ENCODE data around the gene NTSR1.
A peak's percentile ranks its signal among the peaks of the same experiment; 100 is the strongest.

NTSR1 gene

GRCh38 chr20:62670156-62670555, 38.5 kb upstream of the NTSR1 start:
- DNase-seq (ENCODE audit: low read depth in 1 of 2, low spot score in 1 of 2): no peak
- no peaks in the 10 kb centered on the region for H3K27me3 ChIP-seq (ENCODE audit: insufficient read depth, poor library complexity, severe bottlenecking)
- no peak overlapping the region for H3K27ac ChIP-seq (replicated peaks)
- no peak for TF ChIP-seq SPI1 (IDR thresholded peaks at IDR 0.05; ENCODE audit: borderline replicate concordance, low read depth)
- TF ChIP-seq CTCF (IDR thresholded peaks at IDR 0.05; ENCODE audit: insufficient read depth, low read length): no peak
- no peak for TF ChIP-seq REST (IDR thresholded peaks at IDR 0.05; ENCODE audit: insufficient replicate concordance, low read depth)
- no peak for TF ChIP-seq POLR2AphosphoS5 (IDR thresholded peaks at IDR 0.05; ENCODE audit: low read depth)
- no peak for TF ChIP-seq GABPA (IDR thresholded peaks at IDR 0.05; ENCODE audit: low read depth)
- no peak overlapping the region for H3K4me3 ChIP-seq (replicated peaks; ENCODE audit: insufficient read depth, low read length)

- DNase-seq (ENCODE audit: low read depth in 1 of 2, low spot score in 1 of 2): no peak
- peak overlapping the region; percentile 63 for H3K27ac ChIP-seq (replicated peaks)
- H3K27me3 ChIP-seq (ENCODE audit: insufficient read depth, poor library complexity, severe bottlenecking): no peaks in the 10 kb centered on the region
- TF ChIP-seq SPI1 (IDR thresholded peaks at IDR 0.05; ENCODE audit: borderline replicate concordance, low read depth): no peak
- TF ChIP-seq CTCF (IDR thresholded peaks at IDR 0.05; ENCODE audit: insufficient read depth, low read length): no peak
- TF ChIP-seq GABPA (IDR thresholded peaks at IDR 0.05; ENCODE audit: low read depth): no peak
- no peak for TF ChIP-seq POLR2AphosphoS5 (IDR thresholded peaks at IDR 0.05; ENCODE audit: low read depth)
- TF ChIP-seq REST (IDR thresholded peaks at IDR 0.05; ENCODE audit: insufficient replicate concordance, low read depth): no peak
- no peak overlapping the region for H3K4me3 ChIP-seq (replicated peaks; ENCODE audit: insufficient read depth, low read length)
Measured at GRCh38 chr20:62670998-62671397, 37.6 kb upstream of the NTSR1 start.

GRCh38 chr20:62671765-62672164, 36.9 kb upstream of the NTSR1 start:
- peak overlapping the region; percentile 63 for H3K27ac ChIP-seq (replicated peaks)
- peak in 1 of 2 experiments; percentile 70 for DNase-seq (ENCODE audit: low read depth in 1 of 2, low spot score in 1 of 2)
- H3K27me3 ChIP-seq (ENCODE audit: insufficient read depth, poor library complexity, severe bottlenecking): no peaks in the 10 kb centered on the region
- no peak overlapping the region for H3K4me3 ChIP-seq (replicated peaks; ENCODE audit: insufficient read depth, low read length)
- TF ChIP-seq GABPA (IDR thresholded peaks at IDR 0.05; ENCODE audit: low read depth) (no peak), SPI1 (IDR thresholded peaks at IDR 0.05; ENCODE audit: borderline replicate concordance, low read depth) (no peak), REST (IDR thresholded peaks at IDR 0.05; ENCODE audit: insufficient replicate concordance, low read depth) (no peak), POLR2AphosphoS5 (IDR thresholded peaks at IDR 0.05; ENCODE audit: low read depth) (no peak), CTCF (IDR thresholded peaks at IDR 0.05; ENCODE audit: insufficient read depth, low read length) (no peak)
